ENCODE data around the gene ADSS1. TPM values are rescaled to one million over a fixed set of nuclear protein-coding genes. Genes with fewer than 3 reads are reported as not detected.

ADSS1 gene
- total RNA-seq, 1 experiment from 2014 or later = 10.0 TPM

GRCh38 chr14:104752735-104753527, 28.9 kb downstream of the ADSS1 start, which contains the start of gene SIVA1 (continued):
- TF ChIP-seq CDX4 (CRISPR knock-in tag; IDR thresholded peaks at IDR 0.05; ENCODE audit: borderline replicate concordance) (no peak), ATF3 (CRISPR knock-in tag; conservative IDR thresholded peaks at IDR 0.05) (no peak), RORB (CRISPR knock-in tag; IDR thresholded peaks at IDR 0.05) (no peak), CBFB (CRISPR knock-in tag; IDR thresholded peaks at IDR 0.05; ENCODE audit: low read depth) (peak; percentile 89; the same call in 1 of the 2 replicates), AFF4 (CRISPR knock-in tag; IDR thresholded peaks at IDR 0.05; ENCODE audit: borderline replicate concordance) (no peak), TEAD1 (CRISPR knock-in tag; IDR thresholded peaks at IDR 0.05) (no peak), GTF2I (CRISPR knock-in tag; conservative IDR thresholded peaks at IDR 0.05) (no peak), PRRX2 (CRISPR knock-in tag; IDR thresholded peaks at IDR 0.05) (no peak), RELA (CRISPR knock-in tag; IDR thresholded peaks at IDR 0.05; ENCODE audit: borderline replicate concordance) (0 out of 2 replicates have a peak, but pooled peaks have one; percentile 86), JAZF1 (CRISPR knock-in tag; IDR thresholded peaks at IDR 0.05) (no peak), FOXJ3 (CRISPR knock-in tag; IDR thresholded peaks at IDR 0.05; ENCODE audit: borderline replicate concordance) (no peak), E2F5 (CRISPR knock-in tag; IDR thresholded peaks at IDR 0.05) (peak; percentile 96), IRF2 (CRISPR knock-in tag; IDR thresholded peaks at IDR 0.05; ENCODE audit: borderline replicate concordance, low read depth) (no peak), ZNF317 (CRISPR knock-in tag; IDR thresholded peaks at IDR 0.05; ENCODE audit: borderline replicate concordance, low read depth) (no peak; the same call in 1 of the 2 replicates), ZNF532 (CRISPR knock-in tag; IDR thresholded peaks at IDR 0.05; ENCODE audit: borderline replicate concordance) (no peak), TEAD4 (CRISPR knock-in tag; IDR thresholded peaks at IDR 0.05) (no peak; the same call in 1 of the 2 replicates), ZNF671 (CRISPR knock-in tag; IDR thresholded peaks at IDR 0.05) (no peak), ZNF416 (CRISPR knock-in tag; IDR thresholded peaks at IDR 0.05) (no peak), TCF7 (CRISPR knock-in tag; IDR thresholded peaks at IDR 0.05; ENCODE audit: low read depth) (no peak; the same call in 1 of the 2 replicates), CREM (CRISPR knock-in tag; IDR thresholded peaks at IDR 0.05) (peak; percentile 98), NR2C2 (CRISPR knock-in tag; IDR thresholded peaks at IDR 0.05) (no peak), ATF6 (CRISPR knock-in tag; IDR thresholded peaks at IDR 0.05) (no peak), FOXP4 (CRISPR knock-in tag; IDR thresholded peaks at IDR 0.05) (no peak), ZNF232 (CRISPR knock-in tag; IDR thresholded peaks at IDR 0.05) (0 out of 2 replicates have a peak, but pooled peaks have one; percentile 39), ZNF138 (CRISPR knock-in tag; conservative IDR thresholded peaks at IDR 0.05) (no peak)
